Fibroblast of lung (primary cell): ENCODE results near the gene CFAP221.

ENCODE experiments used
- CTCF ChIP-seq, 2 donors: IDR thresholded peaks in 1 of 2; conservative IDR thresholded peaks in 1 of 2; 1 replicate in 1 of 2; 2 replicates in 1 of 2; pipeline ENCODE4 v1.5.1; 2011 to 2012; ENCODE audit warnings: low read length in 2 of 2, control low read depth in 1 of 2, inconsistent platforms in 1 of 2, low read depth in 1 of 2, mild to moderate bottlenecking in 1 of 2
- EZH2 ChIP-seq: IDR thresholded peaks from 2 replicates; pipeline ENCODE4 v1.5.1; 2012; ENCODE audit warnings: low read length, control low read depth, mild to moderate bottlenecking; ENCODE audit errors: missing control alignments

GRCh38 chr2:119681203-119681867, 137.1 kb downstream of the CFAP221 start:
- no peak for TF ChIP-seq EZH2
- TF ChIP-seq CTCF (conservative IDR thresholded peaks at IDR 0.05 in 1 of 2, IDR thresholded peaks at IDR 0.05 in 1 of 2; ENCODE audit: low read depth in 1 of 2, low read length in 2 of 2): no peak
